Measurements from ENCODE around the gene ZNF14.

GRCh38 chr19:19752760-19753403 lies 20.0 kb upstream of the ZNF14 start:
- TF ChIP-seq EP300 (IDR thresholded peaks at IDR 0.05) (no peak), POLR2A (IDR thresholded peaks at IDR 0.05; ENCODE audit: low read length) (no peak), ZFP36 (IDR thresholded peaks at IDR 0.05; ENCODE audit: borderline replicate concordance, partially characterized antibody) (no peak), CTCF (IDR thresholded peaks at IDR 0.05) (no peak), CHD4 (IDR thresholded peaks at IDR 0.05; ENCODE audit: borderline replicate concordance) (no peak), HDAC2 (IDR thresholded peaks at IDR 0.05) (no peak)
